MM.1S (cell line): ENCODE measurements around the gene OSBPL1A.

ENCODE experiments used
- DNase-seq: peaks from one replicate; pipeline ENCODE4 v3.0.0-alpha.2; 2015
- H2AFZ ChIP-seq: fragments of 300-600 bp; sonication (generic); 2 replicates; pipeline ENCODE4 v1.6.0; 2016; ENCODE audit warnings: antibody characterized with exemption, low read length
- H3F3A ChIP-seq: fragments of 300-600 bp; sonication (generic); 2 replicates; pipeline ENCODE4 v1.6.1; 2016; ENCODE audit warnings: mild to moderate bottlenecking, antibody characterized with exemption, low read length, moderate library complexity, mixed read lengths; ENCODE audit not compliant: insufficient read depth
- H3K27ac ChIP-seq: fragments of 300-600 bp; sonication (generic); 2 replicates; pipeline ENCODE4 v1.5.1; 2016; ENCODE audit warnings: mild to moderate bottlenecking, low read length
- H3K27me3 ChIP-seq: fragments of 300-600 bp; sonication (generic); replicated peaks from 2 replicates; pipeline ENCODE4 v1.6.0; 2016; ENCODE audit warnings: low read length; ENCODE audit not compliant: insufficient read depth
- H3K36me3 ChIP-seq: fragments of 300-600 bp; sonication (generic); replicated peaks from 2 replicates; pipeline ENCODE4 v1.6.1; 2016; ENCODE audit warnings: mild to moderate bottlenecking, low read length, mixed read lengths; ENCODE audit not compliant: insufficient read depth
- H3K4me1 ChIP-seq: fragments of 300-600 bp; sonication (generic); 2 replicates; pipeline ENCODE4 v1.6.1; 2016; ENCODE audit warnings: low read length, mixed read lengths
- H3K4me2 ChIP-seq: fragments of 300-600 bp; sonication (generic); 2 replicates; pipeline ENCODE4 v1.6.0; 2016; ENCODE audit warnings: low read depth, low read length
- H3K4me3 ChIP-seq: fragments of 300-600 bp; sonication (generic); 2 replicates; pipeline ENCODE4 v1.5.1; 2016; ENCODE audit warnings: low read length, mixed read lengths
- H3K79me2 ChIP-seq: fragments of 300-600 bp; sonication (generic); 2 replicates; pipeline ENCODE4 v1.6.1; 2016; ENCODE audit warnings: mixed run types, low read length, mixed read lengths
- H3K9ac ChIP-seq: fragments of 300-600 bp; sonication (generic); 2 replicates; pipeline ENCODE4 v1.6.1; 2016; ENCODE audit warnings: low read length, mixed read lengths
- H3K9me2 ChIP-seq: fragments of 300-600 bp; sonication (generic); replicated peaks from 2 replicates; pipeline ENCODE4 v1.6.1; 2016; ENCODE audit warnings: mild to moderate bottlenecking, low read length, mixed read lengths; ENCODE audit not compliant: insufficient read depth
- H3K9me3 ChIP-seq: fragments of 300-600 bp; sonication (generic); replicated peaks from 2 replicates; pipeline ENCODE4 v1.6.1; 2016; ENCODE audit warnings: mild to moderate bottlenecking, low read length, mixed read lengths; ENCODE audit not compliant: insufficient read depth
- H4K20me1 ChIP-seq: fragments of 300-600 bp; sonication (generic); 2 replicates; pipeline ENCODE4 v1.6.1; 2016; ENCODE audit warnings: mild to moderate bottlenecking, low read length, moderate library complexity, mixed read lengths; ENCODE audit not compliant: insufficient read depth
- CTCF ChIP-seq: fragments of 300-600 bp; sonication (generic); IDR thresholded peaks from 2 replicates; pipeline ENCODE4 v1.5.1; 2016; ENCODE audit warnings: antibody characterized with exemption, low read length, mixed read lengths
- EZH2 ChIP-seq: fragments of 300-600 bp; sonication (generic); optimal IDR thresholded peaks from 2 replicates; pipeline ENCODE3; 2017; ENCODE audit warnings: low read depth, mild to moderate bottlenecking, antibody characterized with exemption, low read length, mixed read lengths
- EZH2phosphoT487 ChIP-seq: fragments of 300-600 bp; sonication (generic); IDR thresholded peaks from 2 replicates; pipeline ENCODE4 v1.6.1; 2018; ENCODE audit warnings: antibody characterized with exemption, low read length

Gene OSBPL1A

GRCh38 chr18:24397694-24398368 lies at the start of gene OSBPL1A:
OSBPL1A (minus strand) TSS chr18:24397824; CDS start chr18:24377533, 20,291 bp downstream.
- peak; percentile 92 for DNase-seq

GRCh38 chr18:24446953-24447538 lies 49.4 kb upstream of the OSBPL1A start:
- Histone ChIP-seq H3K36me3 (no peaks in the 10 kb centered on the region), H3K9ac (no peak overlapping the region), H4K20me1 (no peaks in the 10 kb centered on the region), H3K4me1 (peaks cover 48% of the 10 kb centered on the region), H3K27me3 (no peaks in the 10 kb centered on the region), H3K4me2 (peak overlapping the region; percentile 58), H3K9me3 (no peaks in the 10 kb centered on the region), H3K4me3 (0 out of 2 replicates have a peak overlapping the region, but pooled peaks have one; percentile 10), H3K9me2 (no peaks in the 10 kb centered on the region), H3K79me2 (no peaks in the 10 kb centered on the region), H2AFZ (no peak overlapping the region), H3K27ac (no peak overlapping the region), H3F3A (peaks cover 27% of the 10 kb centered on the region)
- TF ChIP-seq EZH2 (no peak), EZH2phosphoT487 (no peak), CTCF (peak; percentile 47)
- peak; percentile 19 for DNase-seq

More at GRCh38 chr18:24397694-24398368, at the start of gene OSBPL1A:
- TF ChIP-seq EZH2phosphoT487 = no peak
- TF ChIP-seq EZH2 = no peak
- no peak for TF ChIP-seq CTCF
- Histone ChIP-seq H3K9me2 (no peaks in the 10 kb centered on the region), H4K20me1 (no peaks in the 10 kb centered on the region), H2AFZ (peak within 1 kb of the TSS; percentile 95), H3K79me2 (peaks cover 5% of the 10 kb centered on the region; the same call in 1 of the 2 replicates), H3K36me3 (no peaks in the 10 kb centered on the region), H3K27ac (peak within 1 kb of the TSS; percentile 40; the same call in 1 of the 2 replicates), H3F3A (peaks cover 5% of the 10 kb centered on the region; the same call in 1 of the 2 replicates), H3K4me3 (peak within 1 kb of the TSS; percentile 95), H3K9me3 (no peaks in the 10 kb centered on the region), H3K4me2 (peak within 1 kb of the TSS; percentile 93), H3K9ac (peak within 1 kb of the TSS; percentile 81), H3K27me3 (no peaks in the 10 kb centered on the region), H3K4me1 (no peaks in the 10 kb centered on the region)

- Histone ChIP-seq H3K27ac (peak overlapping the region; percentile 5; the same call in 1 of the 2 replicates), H3K4me1 (peaks cover 48% of the 10 kb centered on the region), H3K9ac (no peak overlapping the region), H3K9me3 (no peaks in the 10 kb centered on the region), H3F3A (peaks cover 27% of the 10 kb centered on the region), H3K36me3 (no peaks in the 10 kb centered on the region), H3K27me3 (no peaks in the 10 kb centered on the region), H3K4me2 (peak overlapping the region; percentile 58), H2AFZ (no peak overlapping the region), H3K4me3 (peak overlapping the region; percentile 10; the same call in 1 of the 2 replicates), H3K79me2 (no peaks in the 10 kb centered on the region), H4K20me1 (no peaks in the 10 kb centered on the region), H3K9me2 (no peaks in the 10 kb centered on the region)
- DNase-seq = peak; percentile 49
- no peak for TF ChIP-seq CTCF
- TF ChIP-seq EZH2phosphoT487 = no peak
- TF ChIP-seq EZH2 = no peak
These were observed 48.8 kb upstream of the OSBPL1A start for GRCh38 chr18:24446453-24446852.
